GM21360 (cell line): ENCODE results near the gene PPM1L.
A peak's percentile ranks its signal among the peaks of the same experiment; 100 is the strongest.

Source experiments
- ATAC-seq: cut with Tn5 transposase; IDR thresholded peaks from one replicate; pipeline ENCODE4 v1.9.1; 2021; ENCODE audit warnings: mild to moderate bottlenecking, moderate library complexity; ENCODE audit not compliant: unreplicated experiment

The PPM1L gene

GRCh38 chr3:160758929-160759577 lies 3.0 kb downstream of the PPM1L start:
- ATAC-seq: no peak

GRCh38 chr3:160763073-160763472 lies 7.0 kb downstream of the PPM1L start:
- no peak for ATAC-seq

- ATAC-seq: no peak
Observed at GRCh38 chr3:160765211-160765610, 9.2 kb downstream of the PPM1L start.

GRCh38 chr3:160768031-160768430 lies 12.0 kb downstream of the PPM1L start:
- no peak for ATAC-seq

- no peak for ATAC-seq
Observed at GRCh38 chr3:160768918-160769317, 12.9 kb downstream of the PPM1L start.

GRCh38 chr3:160771811-160772459 lies 15.9 kb downstream of the PPM1L start:
- no peak for ATAC-seq

- no peak for ATAC-seq
Observed at GRCh38 chr3:160773722-160774121, 17.7 kb downstream of the PPM1L start.

GRCh38 chr3:160774172-160774571 lies 18.1 kb downstream of the PPM1L start:
- no peak for ATAC-seq

- ATAC-seq: no peak
Observed at GRCh38 chr3:160778480-160778879, 22.4 kb downstream of the PPM1L start.

- ATAC-seq: no peak
Observed at GRCh38 chr3:160779040-160779439, 23.0 kb downstream of the PPM1L start.

GRCh38 chr3:160780245-160780644 lies 24.2 kb downstream of the PPM1L start:
- ATAC-seq: no peak

GRCh38 chr3:160781402-160781801 lies 25.4 kb downstream of the PPM1L start:
- ATAC-seq: no peak

- ATAC-seq: no peak
Observed at GRCh38 chr3:160781863-160782262, 25.8 kb downstream of the PPM1L start.

- no peak for ATAC-seq
Observed at GRCh38 chr3:160784853-160785252, 28.8 kb downstream of the PPM1L start.

GRCh38 chr3:160790726-160791125 lies 34.7 kb downstream of the PPM1L start:
- ATAC-seq: no peak

GRCh38 chr3:160792540-160792939 lies 36.5 kb downstream of the PPM1L start:
- no peak for ATAC-seq

GRCh38 chr3:160793722-160794252 lies 37.8 kb downstream of the PPM1L start:
- ATAC-seq: no peak

GRCh38 chr3:160796089-160796812 lies 40.2 kb downstream of the PPM1L start:
- no peak for ATAC-seq

GRCh38 chr3:160796813-160797164 lies 40.8 kb downstream of the PPM1L start:
- ATAC-seq: no peak

GRCh38 chr3:160797356-160797755 lies 41.3 kb downstream of the PPM1L start:
- no peak for ATAC-seq

- peak; percentile 90 for ATAC-seq
Observed at GRCh38 chr3:160801386-160802118, 45.5 kb downstream of the PPM1L start.
